ENCODE results near the gene GREB1L.

The GREB1L gene

DNA sequence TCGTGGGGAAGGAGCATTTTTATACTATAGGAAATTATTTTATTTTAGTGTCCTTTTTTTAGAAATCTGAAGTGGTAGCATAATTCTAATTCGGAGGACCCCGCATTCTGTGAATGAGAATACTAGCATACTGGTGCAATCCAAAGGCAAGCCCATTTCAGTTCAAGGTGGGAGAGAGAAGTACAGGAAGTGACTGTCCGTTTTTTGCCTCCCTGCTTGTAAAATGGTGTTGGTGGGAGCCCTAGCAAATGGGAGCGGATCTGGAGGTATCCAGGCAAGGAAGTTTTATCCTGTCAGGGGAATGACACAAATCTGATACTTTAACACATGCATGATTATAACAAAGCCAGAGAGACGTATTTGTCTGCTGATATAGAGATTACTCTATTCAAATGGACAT is 216.8 kb downstream of the GREB1L start:
- TF ChIP-seq, protein P1, sequence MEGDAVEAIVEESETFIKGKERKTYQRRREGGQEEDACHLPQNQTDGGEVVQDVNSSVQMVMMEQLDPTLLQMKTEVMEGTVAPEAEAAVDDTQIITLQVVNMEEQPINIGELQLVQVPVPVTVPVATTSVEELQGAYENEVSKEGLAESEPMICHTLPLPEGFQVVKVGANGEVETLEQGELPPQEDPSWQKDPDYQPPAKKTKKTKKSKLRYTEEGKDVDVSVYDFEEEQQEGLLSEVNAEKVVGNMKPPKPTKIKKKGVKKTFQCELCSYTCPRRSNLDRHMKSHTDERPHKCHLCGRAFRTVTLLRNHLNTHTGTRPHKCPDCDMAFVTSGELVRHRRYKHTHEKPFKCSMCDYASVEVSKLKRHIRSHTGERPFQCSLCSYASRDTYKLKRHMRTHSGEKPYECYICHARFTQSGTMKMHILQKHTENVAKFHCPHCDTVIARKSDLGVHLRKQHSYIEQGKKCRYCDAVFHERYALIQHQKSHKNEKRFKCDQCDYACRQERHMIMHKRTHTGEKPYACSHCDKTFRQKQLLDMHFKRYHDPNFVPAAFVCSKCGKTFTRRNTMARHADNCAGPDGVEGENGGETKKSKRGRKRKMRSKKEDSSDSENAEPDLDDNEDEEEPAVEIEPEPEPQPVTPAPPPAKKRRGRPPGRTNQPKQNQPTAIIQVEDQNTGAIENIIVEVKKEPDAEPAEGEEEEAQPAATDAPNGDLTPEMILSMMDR (IDR thresholded peaks at IDR 0.05; ENCODE audit: insufficient read depth, low read depth, low read length, missing control alignments) = no peak
- no peak overlapping the region for H3K4me3 ChIP-seq (ENCODE audit: low read depth, low read length)
- no peak for DNase-seq (ENCODE audit: low read depth)

DNA sequence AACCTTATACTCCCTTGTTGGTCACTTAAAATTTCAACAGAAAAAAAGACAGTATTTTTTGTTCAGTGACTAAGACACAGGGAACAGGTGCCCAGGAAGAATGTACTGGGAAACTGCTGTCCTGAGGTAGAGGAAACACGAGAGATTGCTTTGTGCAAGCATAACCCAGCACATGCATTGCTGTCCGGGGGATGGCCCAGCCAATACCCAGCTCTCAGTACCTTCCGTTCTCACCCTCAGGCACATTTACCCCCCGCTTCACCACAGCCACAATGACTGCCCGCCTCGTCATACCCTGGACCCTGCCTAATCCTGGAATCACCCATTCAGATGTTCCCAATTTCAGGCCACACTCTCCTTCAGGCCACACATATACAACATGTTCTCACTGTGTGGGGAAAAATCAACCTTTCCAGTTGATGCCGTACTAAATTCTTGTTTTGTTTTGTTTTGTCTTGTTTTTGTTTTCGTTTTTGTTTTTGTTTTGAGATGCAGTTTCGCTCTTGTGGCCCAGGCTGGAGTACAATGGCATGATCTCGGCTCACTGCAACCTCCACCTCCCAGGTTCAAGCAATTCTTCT is 217.8 kb downstream of the GREB1L start:
- no peak for DNase-seq (ENCODE audit: low read depth)
- TF ChIP-seq, protein P1 (IDR thresholded peaks at IDR 0.05; ENCODE audit: insufficient read depth, low read depth, low read length, missing control alignments) = no peak
- H3K4me3 ChIP-seq (ENCODE audit: low read depth, low read length) = no peak overlapping the region

DNA sequence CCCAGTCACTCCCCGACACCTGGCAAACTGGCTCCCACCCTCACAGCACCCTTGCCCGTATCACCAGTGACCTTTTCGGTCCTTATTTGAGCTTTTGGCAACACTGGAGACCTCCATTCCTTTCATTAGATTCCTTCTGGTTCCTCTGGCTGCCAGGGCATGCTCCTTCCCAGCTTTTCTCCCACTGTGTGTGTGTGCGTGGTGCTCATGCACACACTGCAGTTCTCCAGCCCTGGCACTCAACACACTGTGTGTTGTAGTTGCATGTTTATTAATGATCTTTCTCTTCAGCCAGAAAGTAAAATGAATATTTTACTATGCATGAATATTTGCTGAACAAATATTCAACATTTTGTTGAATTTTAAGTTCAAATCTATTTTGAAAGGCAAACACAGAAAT is 219.4 kb downstream of the GREB1L start:
- TF ChIP-seq, protein P1 (IDR thresholded peaks at IDR 0.05; ENCODE audit: insufficient read depth, low read depth, low read length, missing control alignments) = no peak
- DNase-seq (ENCODE audit: low read depth) = no peak
- H3K4me3 ChIP-seq (ENCODE audit: low read depth, low read length) = no peak overlapping the region

DNA sequence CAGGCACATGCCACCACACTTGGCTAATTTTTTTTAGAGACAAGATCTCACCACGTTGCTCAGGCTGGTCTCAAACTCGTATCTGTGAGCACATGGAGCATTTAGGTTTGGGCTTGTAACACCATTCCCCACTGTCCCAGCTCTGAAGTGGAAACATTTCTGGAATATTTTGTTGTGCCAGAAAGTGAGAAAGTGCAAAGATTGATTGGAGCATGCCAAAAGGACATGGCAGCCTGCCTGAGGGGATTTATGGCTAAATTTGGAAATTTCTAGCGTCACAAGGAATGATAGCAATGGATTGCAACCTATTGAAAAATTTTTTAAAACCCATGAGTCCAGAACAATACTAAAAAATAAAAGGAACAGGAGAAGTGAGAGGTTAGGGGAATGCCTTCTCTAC is 221.7 kb downstream of the GREB1L start:
- TF ChIP-seq, protein P1 (IDR thresholded peaks at IDR 0.05; ENCODE audit: insufficient read depth, low read depth, low read length, missing control alignments) = no peak
- no peak overlapping the region for H3K4me3 ChIP-seq (ENCODE audit: low read depth, low read length)
- no peak for DNase-seq (ENCODE audit: low read depth)

DNA sequence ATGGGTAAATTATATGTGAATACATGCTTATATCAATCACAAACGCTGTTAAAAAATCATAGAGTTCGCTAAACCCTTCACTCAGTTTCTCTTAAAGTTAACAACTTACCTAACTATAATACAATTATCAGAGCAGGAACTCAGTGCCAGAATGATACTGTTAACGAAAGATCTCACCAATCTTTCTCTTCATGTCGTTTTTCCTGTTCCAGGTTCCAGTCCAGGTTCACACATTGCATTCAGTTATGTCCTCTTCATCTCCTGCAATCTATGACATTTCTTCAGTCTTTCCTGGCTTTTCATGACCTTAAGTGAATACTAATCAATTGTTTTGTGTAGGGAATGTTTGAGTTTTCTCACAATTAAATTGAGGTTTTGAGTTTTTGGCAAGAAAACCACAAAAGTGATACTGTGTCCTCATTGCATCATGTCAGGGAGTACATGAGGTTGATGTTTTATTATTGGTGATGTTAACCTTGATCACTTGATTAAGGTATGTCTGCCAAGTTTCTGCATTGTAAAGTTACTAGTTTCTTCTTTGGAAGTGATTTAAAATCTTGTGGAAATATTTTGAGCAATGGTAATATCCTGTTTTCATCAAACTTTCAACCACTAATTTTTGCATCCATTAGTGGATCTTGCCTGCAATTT is 226.6 kb downstream of the GREB1L start:
- TF ChIP-seq, protein P1 (IDR thresholded peaks at IDR 0.05; ENCODE audit: insufficient read depth, low read depth, low read length, missing control alignments) = no peak

DNA sequence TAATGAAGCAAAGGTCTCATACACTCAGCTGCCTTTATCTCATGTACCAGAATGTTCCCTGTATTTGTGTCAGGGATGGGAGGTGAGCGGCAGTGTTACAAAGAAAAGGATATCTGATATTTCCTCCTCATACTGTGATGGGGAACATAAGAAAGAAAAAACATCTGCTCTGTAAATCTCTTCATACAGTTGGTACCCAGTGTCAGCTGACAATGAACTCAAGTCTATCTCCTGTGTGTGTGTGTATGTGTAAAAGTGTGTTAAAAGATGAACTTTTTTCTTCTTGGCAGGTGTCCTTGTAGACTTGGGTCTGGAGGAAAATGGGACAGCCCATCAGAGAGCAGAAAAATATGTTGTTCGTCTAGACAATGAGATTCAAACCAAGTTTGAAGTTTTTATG is 230.7 kb downstream of the GREB1L start:
- no peak overlapping the region for H3K4me3 ChIP-seq (ENCODE audit: low read depth, low read length)
- TF ChIP-seq, protein P1 (IDR thresholded peaks at IDR 0.05; ENCODE audit: insufficient read depth, low read depth, low read length, missing control alignments) = no peak
- no peak for DNase-seq (ENCODE audit: low read depth)

More for the DNA sequence above, 226.6 kb downstream of the GREB1L start:
- DNase-seq (ENCODE audit: low read depth) = no peak
- no peak overlapping the region for H3K4me3 ChIP-seq (ENCODE audit: low read depth, low read length)

DNA sequence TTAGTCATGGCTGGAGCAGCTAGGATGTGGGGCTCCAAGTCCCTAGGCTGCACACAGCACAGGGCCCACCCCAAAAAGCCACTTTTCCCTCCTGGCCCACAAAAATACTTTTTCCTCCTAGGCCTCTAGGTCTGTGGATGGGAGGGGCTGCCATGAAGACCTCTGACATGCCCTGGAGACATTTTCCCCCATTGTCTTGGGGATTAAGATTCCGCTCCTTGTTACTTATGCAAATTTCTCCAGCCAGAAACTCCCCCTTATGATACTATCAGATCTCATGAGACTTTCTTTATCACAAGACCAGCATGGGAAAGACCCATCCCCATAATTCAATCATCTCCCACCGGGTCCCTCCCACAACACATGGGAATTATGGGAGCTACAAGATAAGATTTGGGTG is 232.6 kb downstream of the GREB1L start:
- TF ChIP-seq, protein P1 (IDR thresholded peaks at IDR 0.05; ENCODE audit: insufficient read depth, low read depth, low read length, missing control alignments) = no peak
- no peak for DNase-seq (ENCODE audit: low read depth)
- H3K4me3 ChIP-seq (ENCODE audit: low read depth, low read length) = no peak overlapping the region
